PC-9 (cell line): Measurements from ENCODE around the gene PHF10.

ENCODE experiments used
- EZH2 ChIP-seq: fragments of 200-600 bp; sonication (generic); IDR thresholded peaks from 2 replicates; pipeline ENCODE4 v1.8.0; 2017; ENCODE audit warnings: antibody characterized with exemption, low read depth
- TF ChIP-seq, protein P1 (sequence below): fragments of 200-600 bp; sonication (generic); conservative IDR thresholded peaks from 2 replicates; pipeline ENCODE4 v1.6.1; 2017; ENCODE audit warnings: mixed run types, antibody characterized with exemption, mild to moderate bottlenecking, moderate library complexity

DNA sequence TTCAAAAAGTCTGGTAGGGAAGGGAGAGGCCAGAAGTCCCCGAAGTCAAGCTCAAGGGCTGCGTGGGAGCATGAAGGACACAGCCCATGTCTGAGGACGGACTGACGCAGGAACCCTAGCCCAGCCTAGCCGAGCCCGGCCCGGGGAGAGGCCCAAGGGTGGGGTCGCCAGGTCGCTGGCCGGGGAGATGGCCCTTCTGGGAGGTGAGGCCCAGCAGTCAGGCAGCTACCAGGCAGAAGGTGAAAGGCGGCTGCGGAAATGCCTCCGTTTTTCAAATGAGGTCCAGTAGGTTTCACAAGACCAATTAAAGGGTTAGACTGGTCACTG, 67.1 kb downstream of the PHF10 start:
- TF ChIP-seq, protein P1, sequence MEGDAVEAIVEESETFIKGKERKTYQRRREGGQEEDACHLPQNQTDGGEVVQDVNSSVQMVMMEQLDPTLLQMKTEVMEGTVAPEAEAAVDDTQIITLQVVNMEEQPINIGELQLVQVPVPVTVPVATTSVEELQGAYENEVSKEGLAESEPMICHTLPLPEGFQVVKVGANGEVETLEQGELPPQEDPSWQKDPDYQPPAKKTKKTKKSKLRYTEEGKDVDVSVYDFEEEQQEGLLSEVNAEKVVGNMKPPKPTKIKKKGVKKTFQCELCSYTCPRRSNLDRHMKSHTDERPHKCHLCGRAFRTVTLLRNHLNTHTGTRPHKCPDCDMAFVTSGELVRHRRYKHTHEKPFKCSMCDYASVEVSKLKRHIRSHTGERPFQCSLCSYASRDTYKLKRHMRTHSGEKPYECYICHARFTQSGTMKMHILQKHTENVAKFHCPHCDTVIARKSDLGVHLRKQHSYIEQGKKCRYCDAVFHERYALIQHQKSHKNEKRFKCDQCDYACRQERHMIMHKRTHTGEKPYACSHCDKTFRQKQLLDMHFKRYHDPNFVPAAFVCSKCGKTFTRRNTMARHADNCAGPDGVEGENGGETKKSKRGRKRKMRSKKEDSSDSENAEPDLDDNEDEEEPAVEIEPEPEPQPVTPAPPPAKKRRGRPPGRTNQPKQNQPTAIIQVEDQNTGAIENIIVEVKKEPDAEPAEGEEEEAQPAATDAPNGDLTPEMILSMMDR = no peak
- TF ChIP-seq EZH2 = no peak
